Neural cell (in vitro differentiated cells): ENCODE measurements around the gene PLXDC2. TPM values are rescaled to one million over a fixed set of nuclear protein-coding genes. Genes with fewer than 3 reads are reported as not detected.

Source experiments
- H2AFZ ChIP-seq: fragments of 200-600, 300-800 bp; sonication (generic), shearing (Covaris generic); 2 replicates; pipeline ENCODE4 v1.6.0; 2014; ENCODE audit warnings: low read depth, mild to moderate bottlenecking, antibody characterized with exemption, low read length, moderate library complexity
- H3F3A ChIP-seq: fragments of 200-600 bp; shearing (Covaris generic); 2 replicates; pipeline ENCODE4 v1.6.1; 2016; ENCODE audit warnings: mild to moderate bottlenecking, moderate library complexity, mixed read lengths, antibody characterized with exemption, low read length; ENCODE audit not compliant: insufficient read depth, poor library complexity, severe bottlenecking
- H3K27ac ChIP-seq: fragments of 200-600, 300-800 bp; sonication (generic), shearing (Covaris generic); 2 replicates; pipeline ENCODE4 v1.5.1; 2014; ENCODE audit warnings: mild to moderate bottlenecking, low read length, moderate library complexity
- H3K27me3 ChIP-seq: fragments of 300-800, 200-600 bp; sonication (generic), shearing (Covaris generic); 2 replicates; pipeline ENCODE4 v1.6.0; 2014; ENCODE audit warnings: mild to moderate bottlenecking, low read depth, low read length, moderate library complexity; ENCODE audit not compliant: insufficient read depth
- H3K36me3 ChIP-seq: fragments of 300-800, 200-600 bp; sonication (generic), shearing (Covaris generic); 2 replicates; pipeline ENCODE4 v1.5.1; 2014; ENCODE audit warnings: mild to moderate bottlenecking, antibody characterized with exemption, low read length, moderate library complexity; ENCODE audit not compliant: insufficient read depth
- H3K4me2 ChIP-seq: fragments of 300-800, 200-600 bp; sonication (generic), shearing (Covaris generic); 2 replicates; pipeline ENCODE4 v1.6.0; 2014; ENCODE audit warnings: mild to moderate bottlenecking, low read length
- H3K4me3 ChIP-seq: fragments of 300-800, 200-600 bp; sonication (generic), shearing (Covaris generic); 2 replicates; pipeline ENCODE4 v1.5.1; 2014; ENCODE audit warnings: mild to moderate bottlenecking, low read length, moderate library complexity
- H3K79me2 ChIP-seq: fragments of 200-600 bp; shearing (Covaris generic); replicated peaks from 2 replicates; pipeline ENCODE4 v1.6.0; 2014; ENCODE audit warnings: mild to moderate bottlenecking, low read length, moderate library complexity; ENCODE audit not compliant: insufficient read depth
- H3K9ac ChIP-seq: fragments of 300-800, 200-600 bp; sonication (generic), shearing (Covaris generic); 2 replicates; pipeline ENCODE4 v1.6.1; 2016; ENCODE audit warnings: mild to moderate bottlenecking, low read length, mixed read lengths
- H3K9me2 ChIP-seq: fragments of 200-600 bp; shearing (Covaris generic); 2 replicates; pipeline ENCODE4 v1.6.1; 2016; ENCODE audit warnings: mild to moderate bottlenecking, low read length, mixed read lengths; ENCODE audit not compliant: insufficient read depth
- H3K9me3 ChIP-seq: fragments of 200-600, 300-800 bp; sonication (generic), shearing (Covaris generic); 2 replicates; pipeline ENCODE4 v1.6.1; 2016; ENCODE audit warnings: mild to moderate bottlenecking, mixed run types, low read length, moderate library complexity, mixed read lengths
- H4K20me1 ChIP-seq: fragments of 200-600 bp; shearing (Covaris generic); 2 replicates; pipeline ENCODE4 v1.6.1; 2016; ENCODE audit warnings: mild to moderate bottlenecking, mixed run types; ENCODE audit not compliant: insufficient read depth
- EP300 ChIP-seq: fragments of 450-650 bp; conservative IDR thresholded peaks from 2 replicates; pipeline ENCODE4 v1.6.1; 2014; ENCODE audit warnings: antibody characterized with exemption, mild to moderate bottlenecking, moderate library complexity; ENCODE audit not compliant: poor library complexity, severe bottlenecking
- EZH2 ChIP-seq: fragments of 200-600, 300-800 bp; shearing (Covaris generic), sonication (generic); IDR thresholded peaks from 2 replicates; pipeline ENCODE4 v1.6.1; 2014; ENCODE audit warnings: antibody characterized with exemption, low read length, borderline replicate concordance, mild to moderate bottlenecking; ENCODE audit not compliant: insufficient read depth, poor library complexity, severe bottlenecking
- MXI1 ChIP-seq: fragments of 450-650 bp; conservative IDR thresholded peaks from 2 replicates; pipeline ENCODE4 v1.6.1; 2014; ENCODE audit warnings: antibody characterized with exemption, mild to moderate bottlenecking; ENCODE audit not compliant: poor library complexity, severe bottlenecking
- POLR2AphosphoS5 ChIP-seq: IDR thresholded peaks from 2 replicates; pipeline ENCODE4 v1.6.1; 2012
- RAD21 ChIP-seq: fragments of 450-650 bp; conservative IDR thresholded peaks from 2 replicates; pipeline ENCODE4 v1.6.1; 2014; ENCODE audit warnings: antibody characterized with exemption, mild to moderate bottlenecking, moderate library complexity
- SMC3 ChIP-seq: fragments of 450-650 bp; conservative IDR thresholded peaks from 2 replicates; pipeline ENCODE4 v1.6.1; 2014; ENCODE audit warnings: antibody characterized with exemption, mild to moderate bottlenecking, moderate library complexity; ENCODE audit not compliant: poor library complexity
- TAF1 ChIP-seq: IDR thresholded peaks from 2 replicates; pipeline ENCODE4 v1.6.1; 2012; ENCODE audit warnings: low read depth
- polyA plus RNA-seq: library from polyadenylated mRNA; depleted of rRNA; stranded (reverse); fragments of >200 nt; gene quantifications from 2 replicates; pipeline ENCODE4 v1.2.3, GENCODE V29; 2014
- TF ChIP-seq, protein P1 (sequence below): IDR thresholded peaks from 2 replicates; pipeline ENCODE4 v1.6.1; 2012; ENCODE audit warnings: borderline replicate concordance
- TF ChIP-seq, protein P2 (sequence below): fragments of 450-650 bp; IDR thresholded peaks from 2 replicates; pipeline ENCODE4 v1.5.1; 2014; ENCODE audit warnings: antibody characterized with exemption, mild to moderate bottlenecking, moderate library complexity; ENCODE audit not compliant: poor library complexity, severe bottlenecking

Gene PLXDC2
- polyA plus RNA-seq, 1 donor from 2014 or later, result 2.3 TPM

DNA sequence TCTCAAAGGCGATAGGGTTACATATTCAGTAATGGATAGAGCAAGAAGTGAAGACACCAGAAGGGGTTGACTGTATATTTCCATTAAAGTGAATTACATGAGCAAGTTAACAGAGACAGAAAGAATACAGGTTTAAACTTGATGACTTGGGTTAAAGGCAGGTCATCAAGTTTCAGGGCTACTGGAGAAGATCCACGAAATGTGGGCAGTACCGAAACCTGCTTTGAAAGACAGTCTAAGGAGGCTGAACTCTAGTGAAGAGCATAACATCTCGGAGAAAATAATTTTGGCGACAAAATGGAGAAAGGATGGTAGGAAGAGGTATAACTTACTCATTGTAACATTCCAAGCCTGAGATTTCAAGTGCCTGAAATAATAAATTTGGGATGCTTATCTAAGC, 26.6 kb upstream of the PLXDC2 start:
- H3K4me2 ChIP-seq, result no peak overlapping the region
- no peak overlapping the region for H3K4me3 ChIP-seq
- H2AFZ ChIP-seq, result no peak overlapping the region
- H4K20me1 ChIP-seq, result no peaks in the 10 kb centered on the region
- no peak overlapping the region for H3K27ac ChIP-seq
- H3K9ac ChIP-seq, result no peak overlapping the region
- H3F3A ChIP-seq, result no peaks in the 10 kb centered on the region
- no peaks in the 10 kb centered on the region for H3K36me3 ChIP-seq
- no peaks in the 10 kb centered on the region for H3K27me3 ChIP-seq
- no peaks in the 10 kb centered on the region for H3K9me2 ChIP-seq
- no peaks in the 10 kb centered on the region for H3K79me2 ChIP-seq
- H3K9me3 ChIP-seq, result no peaks in the 10 kb centered on the region
- TF ChIP-seq, protein P1, sequence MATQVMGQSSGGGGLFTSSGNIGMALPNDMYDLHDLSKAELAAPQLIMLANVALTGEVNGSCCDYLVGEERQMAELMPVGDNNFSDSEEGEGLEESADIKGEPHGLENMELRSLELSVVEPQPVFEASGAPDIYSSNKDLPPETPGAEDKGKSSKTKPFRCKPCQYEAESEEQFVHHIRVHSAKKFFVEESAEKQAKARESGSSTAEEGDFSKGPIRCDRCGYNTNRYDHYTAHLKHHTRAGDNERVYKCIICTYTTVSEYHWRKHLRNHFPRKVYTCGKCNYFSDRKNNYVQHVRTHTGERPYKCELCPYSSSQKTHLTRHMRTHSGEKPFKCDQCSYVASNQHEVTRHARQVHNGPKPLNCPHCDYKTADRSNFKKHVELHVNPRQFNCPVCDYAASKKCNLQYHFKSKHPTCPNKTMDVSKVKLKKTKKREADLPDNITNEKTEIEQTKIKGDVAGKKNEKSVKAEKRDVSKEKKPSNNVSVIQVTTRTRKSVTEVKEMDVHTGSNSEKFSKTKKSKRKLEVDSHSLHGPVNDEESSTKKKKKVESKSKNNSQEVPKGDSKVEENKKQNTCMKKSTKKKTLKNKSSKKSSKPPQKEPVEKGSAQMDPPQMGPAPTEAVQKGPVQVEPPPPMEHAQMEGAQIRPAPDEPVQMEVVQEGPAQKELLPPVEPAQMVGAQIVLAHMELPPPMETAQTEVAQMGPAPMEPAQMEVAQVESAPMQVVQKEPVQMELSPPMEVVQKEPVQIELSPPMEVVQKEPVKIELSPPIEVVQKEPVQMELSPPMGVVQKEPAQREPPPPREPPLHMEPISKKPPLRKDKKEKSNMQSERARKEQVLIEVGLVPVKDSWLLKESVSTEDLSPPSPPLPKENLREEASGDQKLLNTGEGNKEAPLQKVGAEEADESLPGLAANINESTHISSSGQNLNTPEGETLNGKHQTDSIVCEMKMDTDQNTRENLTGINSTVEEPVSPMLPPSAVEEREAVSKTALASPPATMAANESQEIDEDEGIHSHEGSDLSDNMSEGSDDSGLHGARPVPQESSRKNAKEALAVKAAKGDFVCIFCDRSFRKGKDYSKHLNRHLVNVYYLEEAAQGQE, result no peak
- no peak for TF ChIP-seq SMC3
- no peak for TF ChIP-seq EZH2
- TF ChIP-seq POLR2AphosphoS5, result no peak
- TF ChIP-seq, protein P2, sequence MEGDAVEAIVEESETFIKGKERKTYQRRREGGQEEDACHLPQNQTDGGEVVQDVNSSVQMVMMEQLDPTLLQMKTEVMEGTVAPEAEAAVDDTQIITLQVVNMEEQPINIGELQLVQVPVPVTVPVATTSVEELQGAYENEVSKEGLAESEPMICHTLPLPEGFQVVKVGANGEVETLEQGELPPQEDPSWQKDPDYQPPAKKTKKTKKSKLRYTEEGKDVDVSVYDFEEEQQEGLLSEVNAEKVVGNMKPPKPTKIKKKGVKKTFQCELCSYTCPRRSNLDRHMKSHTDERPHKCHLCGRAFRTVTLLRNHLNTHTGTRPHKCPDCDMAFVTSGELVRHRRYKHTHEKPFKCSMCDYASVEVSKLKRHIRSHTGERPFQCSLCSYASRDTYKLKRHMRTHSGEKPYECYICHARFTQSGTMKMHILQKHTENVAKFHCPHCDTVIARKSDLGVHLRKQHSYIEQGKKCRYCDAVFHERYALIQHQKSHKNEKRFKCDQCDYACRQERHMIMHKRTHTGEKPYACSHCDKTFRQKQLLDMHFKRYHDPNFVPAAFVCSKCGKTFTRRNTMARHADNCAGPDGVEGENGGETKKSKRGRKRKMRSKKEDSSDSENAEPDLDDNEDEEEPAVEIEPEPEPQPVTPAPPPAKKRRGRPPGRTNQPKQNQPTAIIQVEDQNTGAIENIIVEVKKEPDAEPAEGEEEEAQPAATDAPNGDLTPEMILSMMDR, result no peak
- no peak for TF ChIP-seq MXI1
- no peak for TF ChIP-seq EP300
- no peak for TF ChIP-seq RAD21
- TF ChIP-seq TAF1, result no peak

DNA sequence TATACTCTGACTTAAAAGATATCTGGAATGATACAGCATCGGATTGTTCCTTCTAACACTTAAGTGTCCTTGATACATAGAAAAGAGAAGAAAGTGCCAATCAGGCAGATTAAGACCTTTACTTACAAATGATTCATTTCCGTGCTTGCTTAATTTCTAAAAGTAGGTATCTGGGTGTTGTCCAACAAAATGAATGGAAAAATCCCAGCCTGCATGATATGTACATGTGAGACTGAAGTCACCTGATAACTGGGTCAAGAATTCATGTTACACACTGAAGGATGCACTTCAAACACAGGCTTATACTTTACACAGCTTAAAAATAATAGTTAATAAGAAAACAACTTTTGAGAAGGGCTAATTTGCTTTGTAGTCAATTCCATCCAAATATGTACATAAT, 25.2 kb upstream of the PLXDC2 start:
- no peak overlapping the region for H3K9ac ChIP-seq
- H2AFZ ChIP-seq, result no peak overlapping the region
- no peaks in the 10 kb centered on the region for H3K27me3 ChIP-seq
- no peaks in the 10 kb centered on the region for H3K9me3 ChIP-seq
- H4K20me1 ChIP-seq, result no peaks in the 10 kb centered on the region
- H3K4me2 ChIP-seq, result no peak overlapping the region
- no peak overlapping the region for H3K27ac ChIP-seq
- H3F3A ChIP-seq, result no peaks in the 10 kb centered on the region
- no peaks in the 10 kb centered on the region for H3K36me3 ChIP-seq
- no peak overlapping the region for H3K4me3 ChIP-seq
- no peaks in the 10 kb centered on the region for H3K79me2 ChIP-seq
- no peak for TF ChIP-seq EP300
- TF ChIP-seq, protein P2, result no peak
- TF ChIP-seq SMC3, result no peak
- no peak for TF ChIP-seq RAD21
- TF ChIP-seq TAF1, result no peak
- TF ChIP-seq, protein P1, result no peak
- TF ChIP-seq EZH2, result no peak
- TF ChIP-seq MXI1, result no peak
- no peak for TF ChIP-seq POLR2AphosphoS5
- H3K9me2 ChIP-seq, result no peaks in the 10 kb centered on the region
